Activated B cell treated with CpG ODN at 0.5 μM for 24 hours (primary cell): ENCODE measurements around the gene CABLES2. TPM values are rescaled to one million over a fixed set of nuclear protein-coding genes. Genes with fewer than 3 reads are reported as not detected.
A peak's percentile ranks its signal among the peaks of the same experiment; 100 is the strongest.

Source experiments
- ATAC-seq: fragments of 200-7000 bp; cut with Tn5 transposase; one replicate; pipeline ENCODE4 v1.10.0; 2021; ENCODE audit warnings: low read depth, mild to moderate bottlenecking, moderate library complexity
- CTCF ChIA-PET: fragments of 350-600 bp; sonication (Branson Sonifier 250); formaldehyde crosslinking; loops from one replicate; lab custom pipeline; 2021; ENCODE audit warnings: antibody characterized with exemption; lab: Charles Lee
- POLR2A ChIA-PET: fragments of 350-600 bp; sonication (Branson Sonifier 250); formaldehyde crosslinking; loops from one replicate; lab custom pipeline; 2021; ENCODE audit warnings: antibody characterized with exemption; lab: Charles Lee
- DNase-seq: peaks from one replicate; pipeline ENCODE4 v3.0.0; 2022
- H3K27ac Mint-ChIP-seq: one replicate; pipeline ENCODE4 v1.8.0; 2020; ENCODE audit warnings: mixed read lengths
- H3K27me3 Mint-ChIP-seq: one replicate; pipeline ENCODE4 v1.8.0; 2021; ENCODE audit warnings: mixed read lengths
- H3K36me3 Mint-ChIP-seq: one replicate; pipeline ENCODE4 v1.8.0; 2021; ENCODE audit warnings: low read depth, mixed read lengths
- H3K4me1 Mint-ChIP-seq: one replicate; pipeline ENCODE4 v1.8.0; 2021; ENCODE audit warnings: mixed read lengths
- H3K4me3 Mint-ChIP-seq: one replicate; pipeline ENCODE4 v1.8.0; 2020; ENCODE audit warnings: mild to moderate bottlenecking, mixed read lengths
- H3K9me3 Mint-ChIP-seq: one replicate; pipeline ENCODE4 v1.8.0; 2020; ENCODE audit warnings: mixed read lengths
- CTCF ChIP-seq: fragments of 200-600 bp; IDR thresholded peaks from one replicate; pipeline ENCODE4 v1.8.0; 2022; ENCODE audit warnings: antibody characterized with exemption, mild to moderate bottlenecking
- intact Hi-C: fragments of 100-400 bp; cut with micrococcal nuclease; formaldehyde crosslinking; loops from one replicate; pipeline ENCODE4 v1.15.1; 2024
- total RNA-seq: library from RNA; stranded (reverse); gene quantifications from 2 replicates; pipeline ENCODE4 v1.2.3, GENCODE V29; 2022

The CABLES2 gene
- total RNA-seq: 6.6 and 7.0 TPM in 2 replicates

GRCh38 chr20:62407221-62407992 is at the start of gene CABLES2:
Gene CABLES2 (minus strand): TSS chr20:62407285. CDS start chr20:62407276, 9 bp downstream.
- H3K9me3 Mint-ChIP-seq: no peaks in the 10 kb centered on the region
- H3K27ac Mint-ChIP-seq: peak within 1 kb of the TSS; percentile 86
- H3K4me3 Mint-ChIP-seq: peak within 1 kb of the TSS; percentile 88
- peaks cover 36% of the 10 kb centered on the region for H3K4me1 Mint-ChIP-seq
- ATAC-seq: peak; percentile 90
- CTCF ChIA-PET: no interaction called here
- POLR2A ChIA-PET: interaction anchor here (0.6 to 1.0 kb wide), 3 partner anchors 21 to 407 kb away, joined by 3 to 5 read pairs (median 4); partner anchors contain the start of gene RPS21
- DNase-seq: peak; percentile 90
- no peaks in the 10 kb centered on the region for H3K27me3 Mint-ChIP-seq
- no peaks in the 10 kb centered on the region for H3K36me3 Mint-ChIP-seq
- intact Hi-C loops: loop anchor here (1.0 to 2.0 kb wide), 5 partner anchors 20 to 389 kb away; partner anchors contain the start of genes ADRM1, MRGBP and RPS21
- no peak for TF ChIP-seq CTCF

- intact Hi-C loops: no loop called here
- H3K36me3 Mint-ChIP-seq: no peaks in the 10 kb centered on the region
- ChIA-PET CTCF (no interaction called here), POLR2A (no interaction called here)
- H3K4me1 Mint-ChIP-seq: no peaks in the 10 kb centered on the region
- no peaks in the 10 kb centered on the region for H3K9me3 Mint-ChIP-seq
- H3K27ac Mint-ChIP-seq: no peak overlapping the region
- H3K4me3 Mint-ChIP-seq: no peak overlapping the region
- peaks cover 14% of the 10 kb centered on the region for H3K27me3 Mint-ChIP-seq
- no peak for TF ChIP-seq CTCF
- DNase-seq (no peak), ATAC-seq (no peak)
These were observed 48.8 kb upstream of the CABLES2 start for GRCh38 chr20:62455929-62456328.

GRCh38 chr20:62454904-62455636 is 48.0 kb upstream of the CABLES2 start:
- no peak overlapping the region for H3K27ac Mint-ChIP-seq
- intact Hi-C loops: no loop called here
- DNase-seq: no peak
- H3K4me1 Mint-ChIP-seq: no peaks in the 10 kb centered on the region
- POLR2A ChIA-PET: interaction anchor here (1.0 kb wide), 1 partner anchor 66 kb away, joined by 3 read pairs; no protein-coding TSS in a partner anchor
- no peak for TF ChIP-seq CTCF
- no peak for ATAC-seq
- H3K9me3 Mint-ChIP-seq: no peaks in the 10 kb centered on the region
- no peak overlapping the region for H3K4me3 Mint-ChIP-seq
- peaks cover 14% of the 10 kb centered on the region for H3K27me3 Mint-ChIP-seq
- no peaks in the 10 kb centered on the region for H3K36me3 Mint-ChIP-seq
- CTCF ChIA-PET: no interaction called here

- ChIA-PET POLR2A (no interaction called here), CTCF (no interaction called here)
- ATAC-seq (no peak), DNase-seq (no peak)
- peaks cover 16% of the 10 kb centered on the region for H3K27me3 Mint-ChIP-seq
- TF ChIP-seq CTCF: no peak
- H3K27ac Mint-ChIP-seq: no peak overlapping the region
- H3K9me3 Mint-ChIP-seq: no peaks in the 10 kb centered on the region
- intact Hi-C loops: no loop called here
- H3K4me3 Mint-ChIP-seq: no peak overlapping the region
- no peaks in the 10 kb centered on the region for H3K4me1 Mint-ChIP-seq
- no peaks in the 10 kb centered on the region for H3K36me3 Mint-ChIP-seq
These were observed 46.2 kb upstream of the CABLES2 start for GRCh38 chr20:62453186-62453808.
